KOPT-K1 (cell line): ENCODE measurements around the gene DGCR2.

Experiments used
- H3K27ac ChIP-seq: fragments of 200-600 bp; sonication (generic); 2 replicates; pipeline ENCODE4 v1.5.1; 2016; ENCODE audit warnings: antibody characterized with exemption, mild to moderate bottlenecking, low read depth, low read length; ENCODE audit not compliant: poor library complexity, severe bottlenecking
- H3K36me3 ChIP-seq: fragments of 200-600 bp; sonication (generic); 2 replicates; pipeline ENCODE4 v1.5.1; 2017; ENCODE audit warnings: antibody characterized with exemption, mild to moderate bottlenecking, low read length, moderate library complexity; ENCODE audit not compliant: insufficient read depth
- H3K9me3 ChIP-seq: fragments of 200-600 bp; sonication (generic); 2 replicates; pipeline ENCODE4 v1.5.1; 2017; ENCODE audit warnings: antibody characterized with exemption, low read length, mild to moderate bottlenecking; ENCODE audit not compliant: insufficient read depth, poor library complexity, severe bottlenecking

Gene DGCR2

DNA sequence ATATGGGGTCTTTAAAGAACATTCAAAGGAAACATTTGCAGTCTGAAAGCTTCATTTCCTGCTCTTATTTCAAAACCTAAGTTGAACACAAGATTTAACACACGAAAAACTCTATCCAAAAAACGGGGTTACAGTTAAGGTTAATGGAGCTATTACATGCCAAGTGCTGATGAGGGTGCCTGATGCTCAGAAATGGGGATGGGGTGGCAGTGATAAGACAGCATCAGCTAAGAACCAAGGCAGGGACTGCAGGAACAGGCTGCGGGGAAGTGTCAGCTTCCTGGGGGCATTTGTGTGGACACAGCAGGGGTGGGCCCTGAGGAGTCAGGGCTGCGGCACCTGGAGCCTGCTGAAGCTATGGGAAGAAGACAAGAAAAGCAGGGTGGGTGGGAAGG is 12.2 kb downstream of the DGCR2 start:
- H3K36me3 ChIP-seq, result no peaks in the 10 kb centered on the region; the same call in 1 of the 2 replicates
- no peaks in the 10 kb centered on the region for H3K9me3 ChIP-seq
- H3K27ac ChIP-seq, result peak overlapping the region; percentile 55

DNA sequence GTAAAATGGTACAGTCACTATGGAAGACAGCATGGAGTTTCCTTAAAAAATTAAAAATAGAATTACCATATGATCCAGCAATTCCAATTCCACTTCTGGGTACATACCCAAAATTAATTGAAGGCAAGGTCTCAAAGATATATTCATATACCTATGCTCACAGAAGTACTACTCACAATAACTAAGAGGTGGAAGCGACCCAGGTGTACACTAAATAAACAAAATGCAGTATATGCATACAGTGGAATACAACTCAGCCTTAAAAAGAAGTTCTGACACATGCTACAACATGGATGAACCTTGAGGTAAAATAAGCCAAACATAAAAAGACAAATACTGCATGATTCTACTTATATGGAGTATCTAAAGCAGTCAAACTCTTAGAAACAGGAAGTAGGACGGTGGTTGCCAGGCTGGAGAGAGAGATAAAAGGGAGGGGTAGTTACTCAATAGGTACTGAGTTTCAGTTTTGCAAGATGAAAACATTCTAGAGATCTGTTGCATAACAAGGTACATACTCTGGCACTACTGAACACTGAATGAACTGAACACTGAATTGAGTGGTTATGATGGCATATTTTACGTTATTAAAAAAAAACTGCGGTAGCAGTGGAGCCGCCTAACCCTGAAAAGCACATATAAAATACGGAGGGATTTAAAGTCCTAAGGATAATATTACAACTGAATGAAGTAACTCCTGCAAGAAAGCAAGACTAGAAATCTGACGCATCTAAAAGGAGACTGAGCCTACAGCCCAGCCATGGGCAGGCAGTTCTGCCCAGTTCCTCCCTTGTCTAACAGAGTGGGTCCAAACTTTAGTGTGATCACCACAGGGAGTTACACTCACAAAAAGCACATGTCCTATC is 12.8 kb downstream of the DGCR2 start:
- Histone ChIP-seq H3K27ac (peak overlapping the region; percentile 55), H3K36me3 (no peaks in the 10 kb centered on the region; the same call in 1 of the 2 replicates), H3K9me3 (no peaks in the 10 kb centered on the region)

DNA sequence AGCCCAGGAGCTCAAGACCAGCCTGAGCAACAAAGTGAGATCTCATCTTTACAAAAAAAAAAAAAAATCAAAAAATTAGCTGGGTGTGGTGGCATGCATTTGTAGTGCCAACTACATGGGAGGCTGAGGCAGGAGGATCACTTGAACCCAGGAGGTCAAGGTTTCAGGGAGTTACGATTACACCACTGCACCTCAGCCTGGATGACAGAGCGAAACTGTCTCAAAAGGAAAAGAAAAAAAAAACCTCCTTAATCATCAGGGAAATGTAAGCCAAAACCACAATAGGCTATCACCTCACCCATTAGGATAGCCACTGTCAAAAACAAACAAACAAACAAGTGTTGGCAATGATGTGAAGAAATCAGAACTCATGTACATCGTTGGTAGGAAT is 13.4 kb downstream of the DGCR2 start:
- H3K36me3 ChIP-seq, result no peaks in the 10 kb centered on the region
- peak overlapping the region; percentile 55 for H3K27ac ChIP-seq
- no peaks in the 10 kb centered on the region for H3K9me3 ChIP-seq

DNA sequence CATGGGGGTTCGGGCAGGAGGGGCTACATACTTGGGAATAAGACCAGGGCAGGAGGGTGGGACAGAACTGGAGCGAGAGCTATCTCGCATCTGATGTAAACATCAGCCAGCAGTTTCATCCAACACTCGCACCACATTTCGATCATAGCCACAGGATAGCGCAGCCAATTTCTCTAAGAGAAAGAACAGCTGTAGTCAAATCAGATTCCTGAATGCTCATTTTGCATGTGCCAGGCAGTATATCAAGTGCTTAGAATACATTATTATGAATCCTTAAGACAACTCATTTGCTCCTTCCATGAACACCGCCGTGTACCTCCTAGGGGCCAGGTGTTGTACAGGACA is 14.5 kb downstream of the DGCR2 start:
- Histone ChIP-seq H3K36me3 (no peaks in the 10 kb centered on the region), H3K9me3 (no peaks in the 10 kb centered on the region), H3K27ac (no peak overlapping the region)

DNA sequence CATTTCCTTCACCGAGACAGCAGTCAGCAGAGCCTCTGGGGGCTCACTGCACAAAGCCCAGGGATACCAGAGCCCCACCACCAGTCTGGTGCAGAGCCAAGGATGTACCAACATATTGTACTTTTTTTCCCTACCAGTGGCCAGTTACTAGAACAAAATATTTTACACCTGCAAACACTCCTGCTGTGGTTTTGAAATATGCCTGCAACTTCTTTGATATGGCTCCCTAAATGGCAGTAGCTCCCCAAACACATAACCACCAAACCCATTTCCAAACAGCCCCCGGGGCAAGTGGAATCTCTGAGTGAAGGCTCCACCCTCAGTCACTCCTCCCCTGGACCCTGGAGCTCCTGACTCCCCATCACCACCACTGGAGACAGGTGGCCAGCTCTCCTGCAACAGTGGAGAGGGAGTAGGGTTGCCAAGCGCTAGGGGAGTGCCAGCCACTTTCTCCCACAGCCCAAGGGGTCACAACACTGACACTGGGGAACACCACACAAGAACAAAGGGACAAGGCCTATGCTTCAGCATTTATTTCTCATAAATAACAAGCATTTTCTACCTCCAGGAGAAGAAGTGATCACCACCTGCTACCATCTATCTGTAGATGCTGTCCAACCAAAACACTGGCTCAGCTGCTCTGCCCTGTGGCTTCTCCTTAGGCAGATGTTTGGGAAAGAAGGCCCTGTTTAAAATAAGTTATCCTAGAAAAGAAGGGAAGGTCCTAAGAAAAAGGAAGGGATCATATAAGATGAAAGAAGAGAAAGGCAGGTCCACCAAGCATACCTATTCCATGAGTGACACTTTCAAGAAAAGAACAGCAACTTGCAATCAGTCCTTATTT is 15.1 kb downstream of the DGCR2 start:
- H3K27ac ChIP-seq, result no peak overlapping the region
- no peaks in the 10 kb centered on the region for H3K36me3 ChIP-seq
- H3K9me3 ChIP-seq, result no peaks in the 10 kb centered on the region

DNA sequence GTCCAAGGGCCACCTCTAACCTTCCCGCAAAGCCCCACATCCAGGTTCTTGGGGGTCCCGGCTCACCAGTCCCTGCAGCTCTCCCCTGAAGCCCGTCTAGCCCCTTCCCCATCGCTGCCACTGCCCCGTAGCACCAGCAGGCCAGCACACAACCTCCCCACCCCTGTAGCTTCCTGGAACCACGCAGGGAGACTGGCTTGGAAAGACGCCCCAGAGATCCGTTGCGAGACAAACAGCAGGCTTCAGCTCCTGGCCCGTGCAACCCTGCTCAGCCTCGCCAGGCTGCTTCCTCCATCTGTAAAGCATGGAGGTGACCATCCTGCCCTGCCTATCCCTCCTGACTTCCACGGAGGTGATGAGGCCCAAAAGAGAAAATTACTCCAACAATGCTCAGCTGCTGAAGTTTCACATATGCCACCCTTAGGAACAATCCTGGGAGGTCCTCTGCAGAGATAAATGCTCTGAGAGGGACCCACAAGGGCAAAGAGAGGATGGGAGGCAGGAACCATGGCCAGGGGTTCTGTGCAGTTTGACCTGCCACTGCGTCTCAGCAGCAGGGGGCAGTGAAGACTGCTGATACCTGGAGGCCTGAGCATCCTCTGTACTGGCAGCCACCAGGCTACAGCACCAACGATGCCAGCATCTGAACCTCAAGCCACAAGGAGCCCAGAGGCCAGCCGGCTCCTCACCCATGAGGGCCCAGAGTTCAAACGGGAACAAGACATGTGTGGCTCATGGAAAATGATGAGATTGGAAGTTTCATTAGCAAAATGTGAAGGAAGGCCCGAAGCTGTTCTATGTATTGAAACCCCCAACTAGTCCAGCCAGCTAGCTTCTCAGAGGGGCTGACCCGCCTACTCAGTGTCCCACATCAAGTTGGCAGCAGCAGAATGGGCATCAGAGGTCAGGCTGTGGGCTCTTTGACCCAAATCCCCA is 16.1 kb downstream of the DGCR2 start:
- Histone ChIP-seq H3K27ac (no peak overlapping the region), H3K9me3 (no peaks in the 10 kb centered on the region), H3K36me3 (peaks cover 3% of the 10 kb centered on the region; the same call in 1 of the 2 replicates)

DNA sequence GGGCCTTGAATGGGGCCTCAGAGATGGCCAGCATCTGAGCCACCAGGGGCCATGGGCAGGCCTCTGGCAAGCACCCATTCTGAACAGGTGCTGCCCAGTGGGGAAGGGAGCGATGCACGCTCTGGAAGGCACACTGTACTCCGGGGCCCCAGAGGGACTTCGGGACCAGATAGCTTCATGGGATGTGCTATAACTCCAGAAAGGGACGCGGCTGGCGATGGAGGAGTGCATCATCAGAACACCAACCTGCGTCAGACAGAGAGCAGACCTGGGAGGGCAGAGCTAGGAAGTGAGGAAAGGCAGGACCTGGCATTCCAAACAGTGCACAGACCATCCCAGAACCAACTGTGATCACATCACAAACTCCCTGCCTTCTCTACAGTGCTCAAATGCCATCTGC is 16.8 kb downstream of the DGCR2 start:
- Histone ChIP-seq H3K36me3 (peaks cover 8% of the 10 kb centered on the region; the same call in 1 of the 2 replicates), H3K27ac (no peak overlapping the region), H3K9me3 (no peaks in the 10 kb centered on the region)

DNA sequence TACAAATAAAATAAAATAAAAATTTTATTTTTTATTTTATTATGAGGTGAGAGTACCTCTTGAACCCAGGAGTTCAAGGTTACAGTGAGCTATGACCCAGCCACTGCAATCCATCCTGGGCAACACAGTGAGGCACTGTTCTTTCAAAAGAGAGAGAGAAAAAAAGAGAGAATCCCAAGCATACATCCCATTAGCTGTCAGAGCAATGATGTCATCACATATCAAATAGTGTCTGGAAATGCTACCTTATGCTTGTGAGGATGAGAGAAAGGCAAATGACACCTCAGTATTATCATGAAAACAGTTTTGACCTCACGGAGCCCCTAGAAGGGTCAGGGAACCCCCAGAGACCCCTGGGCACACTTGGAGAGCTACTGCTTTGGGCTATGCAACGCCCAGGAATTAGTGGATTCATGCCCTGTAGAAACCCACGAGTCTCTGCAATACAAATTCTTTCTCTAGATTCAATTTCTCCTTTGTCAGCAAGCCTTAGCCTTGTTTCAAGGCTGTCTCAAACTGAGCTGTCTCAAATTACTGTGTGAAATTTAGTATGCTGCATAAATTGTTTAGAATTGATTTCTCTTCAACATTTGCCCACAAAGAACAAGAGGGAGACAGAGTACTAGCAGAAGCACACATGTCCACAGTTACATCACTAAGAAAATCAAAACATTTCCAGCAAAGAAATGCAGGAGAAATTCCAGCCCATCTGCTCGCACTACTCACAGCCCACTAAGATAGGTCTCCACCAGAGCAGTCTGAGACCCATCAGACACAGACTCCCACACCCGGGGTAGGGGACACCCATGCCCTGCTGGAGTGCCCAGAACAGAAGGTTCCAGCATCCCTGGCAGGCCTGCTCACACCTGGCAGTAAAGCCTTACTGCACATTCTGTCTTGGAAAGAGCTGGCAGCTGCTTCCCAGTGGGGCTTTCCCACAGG is 18.1 kb downstream of the DGCR2 start:
- no peaks in the 10 kb centered on the region for H3K9me3 ChIP-seq
- H3K27ac ChIP-seq, result no peak overlapping the region
- H3K36me3 ChIP-seq, result peaks cover 11% of the 10 kb centered on the region; the same call in 1 of the 2 replicates

DNA sequence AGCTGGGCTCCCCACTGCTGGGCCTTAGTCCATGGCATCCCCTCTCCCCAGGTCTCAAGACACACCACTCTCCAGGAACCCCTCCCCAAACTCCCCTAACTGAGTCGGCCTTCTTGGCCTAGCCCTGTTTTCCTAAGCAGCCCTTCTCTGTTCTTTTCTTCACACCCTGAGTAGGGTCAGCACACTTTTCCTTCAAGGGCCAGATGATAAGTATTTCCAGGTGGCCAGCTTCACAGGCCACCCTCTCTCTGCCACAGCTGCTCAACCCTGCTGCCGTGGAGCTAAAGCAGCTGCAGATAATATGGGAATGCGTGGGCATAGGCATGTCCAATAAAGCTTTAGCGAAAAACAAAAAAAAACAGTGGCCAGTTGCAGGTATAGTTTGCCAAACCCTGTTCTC is 24.1 kb downstream of the DGCR2 start:
- Histone ChIP-seq H3K36me3 (peaks cover 27% of the 10 kb centered on the region), H3K9me3 (no peaks in the 10 kb centered on the region), H3K27ac (no peak overlapping the region)

DNA sequence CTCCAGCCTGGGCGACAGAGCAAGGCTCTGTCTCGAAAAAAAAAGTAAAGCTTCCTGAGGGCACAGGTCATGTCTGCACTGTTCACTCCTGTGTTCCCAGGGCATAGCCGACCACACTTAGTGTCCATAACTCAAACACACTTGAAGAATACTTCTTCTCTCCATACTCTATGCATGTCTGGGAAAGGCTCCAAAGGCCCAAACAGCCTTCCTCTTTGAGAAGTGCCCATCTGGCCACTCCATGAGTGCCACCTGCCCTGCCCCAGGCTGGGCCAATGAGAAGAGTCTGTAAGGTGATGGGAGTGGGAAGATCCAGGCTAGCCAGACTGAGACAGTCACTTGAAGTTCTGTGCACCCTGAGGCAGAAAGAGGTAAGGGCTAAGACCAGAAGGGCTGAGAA is 24.7 kb downstream of the DGCR2 start:
- no peak overlapping the region for H3K27ac ChIP-seq

DNA sequence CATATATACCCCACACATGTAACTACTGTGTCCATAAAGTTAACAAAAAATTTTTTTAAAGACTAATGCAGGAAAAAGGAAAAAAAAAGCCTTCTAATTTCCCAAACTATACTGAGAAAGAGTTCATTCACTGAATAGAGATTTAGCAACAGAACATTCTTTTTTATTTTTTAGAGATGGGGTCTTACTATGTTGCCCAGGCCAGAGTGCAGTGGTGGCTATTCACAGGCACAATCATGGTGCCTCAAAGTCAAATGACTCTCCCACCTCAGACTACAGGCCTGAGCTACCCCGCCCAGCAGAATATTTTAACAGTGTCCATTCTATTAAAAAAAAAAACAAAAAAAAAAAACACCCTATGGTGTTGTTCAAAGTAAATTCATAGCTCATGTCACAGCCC is 25.7 kb downstream of the DGCR2 start:
- Histone ChIP-seq H3K36me3 (peaks cover 27% of the 10 kb centered on the region), H3K9me3 (no peaks in the 10 kb centered on the region)

More for the DNA sequence above, 24.7 kb downstream of the DGCR2 start:
- Histone ChIP-seq H3K36me3 (peaks cover 27% of the 10 kb centered on the region), H3K9me3 (no peaks in the 10 kb centered on the region)

DNA sequence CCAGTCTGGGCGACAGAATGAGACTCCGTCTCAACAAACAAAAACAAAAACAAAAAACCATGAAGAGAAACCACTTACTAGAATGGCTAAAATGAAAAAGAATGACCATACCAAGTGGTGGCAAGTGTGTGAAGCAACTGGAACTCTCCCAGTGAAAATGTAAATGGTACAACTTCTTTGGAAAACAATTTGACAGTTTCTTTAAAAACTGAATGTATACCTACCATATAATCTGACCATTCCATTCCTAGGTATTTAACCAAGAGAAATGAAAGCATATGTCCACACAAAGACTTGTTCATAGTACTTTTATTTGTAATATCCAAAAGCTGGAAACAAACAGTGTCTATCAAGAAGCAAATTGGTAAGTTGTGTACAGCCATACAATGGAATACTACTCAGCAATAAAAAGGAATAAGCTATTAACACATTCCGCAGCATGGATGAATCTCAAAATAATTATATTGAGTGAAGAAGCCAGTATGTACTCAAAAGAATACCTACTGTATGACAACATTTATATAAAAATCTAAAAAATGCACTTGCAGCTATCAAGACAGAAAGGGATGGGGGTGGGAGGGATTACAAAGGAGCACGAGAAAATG is 27.7 kb downstream of the DGCR2 start:
- Histone ChIP-seq H3K9me3 (no peaks in the 10 kb centered on the region), H3K27ac (no peak overlapping the region), H3K36me3 (peaks cover 20% of the 10 kb centered on the region)

More for the DNA sequence above, 25.7 kb downstream of the DGCR2 start:
- no peak overlapping the region for H3K27ac ChIP-seq

DNA sequence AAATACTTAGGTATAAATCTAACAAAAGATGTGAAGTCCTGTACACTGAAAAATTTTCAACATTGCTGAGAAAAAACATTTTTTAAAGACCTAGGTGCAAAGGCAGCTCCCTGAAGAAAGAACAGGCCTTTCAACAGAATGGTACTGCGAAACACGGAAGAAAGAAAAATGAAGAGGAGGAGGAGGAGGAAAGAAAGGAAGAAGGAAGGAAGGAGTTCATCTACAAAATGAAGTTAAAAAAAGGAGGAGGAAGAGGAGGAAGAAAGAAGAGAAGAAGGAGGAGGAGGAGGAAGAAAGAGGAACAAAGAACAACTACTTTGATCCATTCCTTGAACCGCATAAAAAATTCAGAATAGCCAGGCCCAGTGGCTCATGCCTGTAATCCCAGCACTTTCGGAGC is 29.5 kb downstream of the DGCR2 start:
- H3K36me3 ChIP-seq, result peaks cover 21% of the 10 kb centered on the region; the same call in 1 of the 2 replicates
- H3K9me3 ChIP-seq, result no peaks in the 10 kb centered on the region
- H3K27ac ChIP-seq, result no peak overlapping the region
